RWPE2 (cell line): Measurements from ENCODE around the gene SLC16A3.

Experiments used
- ATAC-seq: fragments of 200-7000 bp; cut with Tn5 transposase; 3 replicates; pipeline ENCODE4 v1.9.1; 2021; ENCODE audit warnings: low read depth
- DNase-seq: peaks from one replicate; pipeline ENCODE4 v3.0.0-alpha.2; 2020; ENCODE audit warnings: low spot score
- H3K27ac ChIP-seq: fragments of 450-650 bp; 2 replicates; pipeline ENCODE4 v1.5.1; 2017; ENCODE audit warnings: mild to moderate bottlenecking; ENCODE audit not compliant: poor library complexity, severe bottlenecking
- H3K27me3 ChIP-seq: fragments of 250-450 bp; sonication (Bioruptor Pico); 2 replicates; pipeline ENCODE4 v1.5.1; 2021; ENCODE audit warnings: mild to moderate bottlenecking, moderate library complexity; ENCODE audit not compliant: insufficient read depth, poor library complexity, severe bottlenecking
- H3K36me3 ChIP-seq: fragments of 250-450 bp; sonication (Bioruptor Pico); 2 replicates; pipeline ENCODE4 v1.5.1; 2020; ENCODE audit warnings: low read depth, mild to moderate bottlenecking, moderate library complexity
- H3K4me1 ChIP-seq: fragments of 250-450 bp; sonication (Bioruptor Pico); 2 replicates; pipeline ENCODE4 v1.5.1; 2021; ENCODE audit warnings: mild to moderate bottlenecking, moderate library complexity; ENCODE audit not compliant: insufficient read depth, poor library complexity, severe bottlenecking
- H3K4me3 ChIP-seq: fragments of 250-450 bp; sonication (Bioruptor Pico); 2 replicates; pipeline ENCODE4 v1.5.1; 2021; ENCODE audit warnings: mild to moderate bottlenecking, moderate library complexity; ENCODE audit not compliant: severe bottlenecking
- H3K9me3 ChIP-seq: fragments of 250-450 bp; sonication (Bioruptor Pico); 2 replicates; pipeline ENCODE4 v1.5.1; 2021; ENCODE audit warnings: mild to moderate bottlenecking, moderate library complexity; ENCODE audit not compliant: severe bottlenecking
- CTCF ChIP-seq: fragments of 450-650 bp; IDR thresholded peaks from one replicate; pipeline ENCODE4 v1.5.1; 2017; ENCODE audit warnings: mild to moderate bottlenecking, moderate library complexity; ENCODE audit not compliant: poor library complexity, severe bottlenecking

SLC16A3 gene

GRCh38 chr17:82212331-82213250, 16.3 kb upstream of the SLC16A3 start, which contains the start of gene CCDC57:
CCDC57 (minus strand) TSS chr17:82212842; CDS start chr17:82201944, 10,898 bp downstream.
- Histone ChIP-seq H3K4me1 (peaks cover 27% of the 10 kb centered on the region), H3K27ac (peak within 1 kb of the TSS; percentile 98), H3K36me3 (peaks cover 5% of the 10 kb centered on the region; the same call in 1 of the 2 replicates), H3K4me3 (peak within 1 kb of the TSS; percentile 83), H3K27me3 (no peaks in the 10 kb centered on the region), H3K9me3 (no peaks in the 10 kb centered on the region)
- DNase-seq: peak; percentile 82
- no peak for TF ChIP-seq CTCF
- ATAC-seq: peak; percentile 54

GRCh38 chr17:82213251-82214011, 15.4 kb upstream of the SLC16A3 start:
- TF ChIP-seq CTCF: no peak
- DNase-seq: peak; percentile 77
- H3K4me3 ChIP-seq: peak overlapping the region; percentile 83
- H3K36me3 ChIP-seq: no peaks in the 10 kb centered on the region
- peak; percentile 46 for ATAC-seq
- no peaks in the 10 kb centered on the region for H3K27me3 ChIP-seq
- H3K9me3 ChIP-seq: no peaks in the 10 kb centered on the region
- peak overlapping the region; percentile 98 for H3K27ac ChIP-seq
- peaks cover 32% of the 10 kb centered on the region for H3K4me1 ChIP-seq

- H3K36me3 ChIP-seq: no peaks in the 10 kb centered on the region
- H3K27me3 ChIP-seq: no peaks in the 10 kb centered on the region
- no peak overlapping the region for H3K4me3 ChIP-seq
- ATAC-seq (no peak), DNase-seq (no peak)
- H3K4me1 ChIP-seq: peaks cover 32% of the 10 kb centered on the region
- H3K27ac ChIP-seq: peak overlapping the region; percentile 98
- no peak for TF ChIP-seq CTCF
- H3K9me3 ChIP-seq: no peaks in the 10 kb centered on the region
Observed at GRCh38 chr17:82214012-82214628, 14.7 kb upstream of the SLC16A3 start.

- DNase-seq (peak; percentile 73), ATAC-seq (no peak)
- peak overlapping the region; percentile 98 for H3K27ac ChIP-seq
- H3K4me1 ChIP-seq: peaks cover 32% of the 10 kb centered on the region
- H3K36me3 ChIP-seq: no peaks in the 10 kb centered on the region
- H3K27me3 ChIP-seq: no peaks in the 10 kb centered on the region
- no peak overlapping the region for H3K4me3 ChIP-seq
- TF ChIP-seq CTCF: no peak
- H3K9me3 ChIP-seq: no peaks in the 10 kb centered on the region
Observed at GRCh38 chr17:82215095-82215971, 13.5 kb upstream of the SLC16A3 start.
